ENCODE measurements around the gene PCSK6.

Gene PCSK6

DNA sequence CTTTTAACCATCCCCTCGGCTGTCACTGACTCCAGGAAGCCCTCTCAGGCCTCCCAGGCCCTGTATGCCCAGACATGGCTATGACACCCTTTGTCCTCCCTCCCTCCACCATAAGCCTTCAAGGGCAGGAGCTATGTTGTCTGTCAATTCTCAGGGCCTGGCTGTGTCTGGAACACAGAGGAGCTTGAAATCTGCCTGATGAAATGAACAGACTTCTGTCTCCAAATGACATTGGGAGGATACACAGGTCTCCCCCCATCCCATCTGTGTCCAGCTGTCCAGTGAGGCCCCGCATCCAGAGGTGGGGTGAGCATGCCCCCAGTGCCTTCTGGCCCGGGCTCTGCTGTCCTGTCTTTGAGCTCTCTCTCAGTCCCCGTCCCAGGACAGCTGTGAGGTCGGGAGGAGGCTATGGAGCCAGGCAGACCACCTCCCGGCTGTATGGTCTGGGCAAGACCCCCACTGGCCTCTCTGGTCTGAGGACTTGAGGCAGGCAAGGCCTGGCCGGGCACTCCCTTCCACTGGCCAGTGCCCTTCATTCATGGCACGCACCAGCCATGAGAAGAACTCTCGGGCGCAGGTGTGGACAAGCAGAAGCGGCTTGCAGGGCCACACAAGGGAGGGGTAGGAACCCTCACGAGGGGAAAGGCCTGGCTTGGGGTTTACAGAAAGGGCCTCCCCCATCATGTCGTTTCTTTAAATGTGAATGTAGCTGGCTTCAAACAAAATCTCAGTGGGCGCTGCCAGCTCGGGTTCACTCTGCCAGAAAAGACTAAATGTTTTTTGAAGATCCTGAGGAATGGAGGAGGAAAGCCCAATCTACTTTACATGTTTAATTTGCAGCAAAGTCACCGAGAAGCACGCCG, 38.9 kb downstream of the PCSK6 start:
- H3K9me2 ChIP-seq (replicated peaks; ENCODE audit: control insufficient read depth, low read length) = no peaks in the 10 kb centered on the region
- no peaks in the 10 kb centered on the region for H3K36me3 ChIP-seq (ENCODE audit: control insufficient read depth, low read length)
- no peaks in the 10 kb centered on the region for H3K27me3 ChIP-seq (ENCODE audit: control insufficient read depth, low read length)
- no peaks in the 10 kb centered on the region for H3K4me1 ChIP-seq (ENCODE audit: control insufficient read depth, low read length)
- no peaks in the 10 kb centered on the region for H4K20me1 ChIP-seq (ENCODE audit: control insufficient read depth, insufficient read depth, low read depth, low read length)
- H3K9me3 ChIP-seq (ENCODE audit: control insufficient read depth, insufficient read depth, low read length) = no peaks in the 10 kb centered on the region
- no peak for TF ChIP-seq EZH2phosphoT487 (IDR thresholded peaks at IDR 0.05; ENCODE audit: borderline replicate concordance, low read length)
- TF ChIP-seq, protein P1, sequence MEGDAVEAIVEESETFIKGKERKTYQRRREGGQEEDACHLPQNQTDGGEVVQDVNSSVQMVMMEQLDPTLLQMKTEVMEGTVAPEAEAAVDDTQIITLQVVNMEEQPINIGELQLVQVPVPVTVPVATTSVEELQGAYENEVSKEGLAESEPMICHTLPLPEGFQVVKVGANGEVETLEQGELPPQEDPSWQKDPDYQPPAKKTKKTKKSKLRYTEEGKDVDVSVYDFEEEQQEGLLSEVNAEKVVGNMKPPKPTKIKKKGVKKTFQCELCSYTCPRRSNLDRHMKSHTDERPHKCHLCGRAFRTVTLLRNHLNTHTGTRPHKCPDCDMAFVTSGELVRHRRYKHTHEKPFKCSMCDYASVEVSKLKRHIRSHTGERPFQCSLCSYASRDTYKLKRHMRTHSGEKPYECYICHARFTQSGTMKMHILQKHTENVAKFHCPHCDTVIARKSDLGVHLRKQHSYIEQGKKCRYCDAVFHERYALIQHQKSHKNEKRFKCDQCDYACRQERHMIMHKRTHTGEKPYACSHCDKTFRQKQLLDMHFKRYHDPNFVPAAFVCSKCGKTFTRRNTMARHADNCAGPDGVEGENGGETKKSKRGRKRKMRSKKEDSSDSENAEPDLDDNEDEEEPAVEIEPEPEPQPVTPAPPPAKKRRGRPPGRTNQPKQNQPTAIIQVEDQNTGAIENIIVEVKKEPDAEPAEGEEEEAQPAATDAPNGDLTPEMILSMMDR (IDR thresholded peaks at IDR 0.05; ENCODE audit: low read depth, low read length, poor library complexity, severe bottlenecking) = no peak
- H3K27ac ChIP-seq (ENCODE audit: low read depth, low read length) = no peak overlapping the region
- H3K79me2 ChIP-seq (ENCODE audit: control insufficient read depth, low read length) = no peaks in the 10 kb centered on the region
- H3K4me2 ChIP-seq (ENCODE audit: low read length) = no peak overlapping the region
- H3F3A ChIP-seq (ENCODE audit: control insufficient read depth, insufficient read depth) = no peaks in the 10 kb centered on the region
- no peak overlapping the region for H3K4me3 ChIP-seq (ENCODE audit: low read length)

DNA sequence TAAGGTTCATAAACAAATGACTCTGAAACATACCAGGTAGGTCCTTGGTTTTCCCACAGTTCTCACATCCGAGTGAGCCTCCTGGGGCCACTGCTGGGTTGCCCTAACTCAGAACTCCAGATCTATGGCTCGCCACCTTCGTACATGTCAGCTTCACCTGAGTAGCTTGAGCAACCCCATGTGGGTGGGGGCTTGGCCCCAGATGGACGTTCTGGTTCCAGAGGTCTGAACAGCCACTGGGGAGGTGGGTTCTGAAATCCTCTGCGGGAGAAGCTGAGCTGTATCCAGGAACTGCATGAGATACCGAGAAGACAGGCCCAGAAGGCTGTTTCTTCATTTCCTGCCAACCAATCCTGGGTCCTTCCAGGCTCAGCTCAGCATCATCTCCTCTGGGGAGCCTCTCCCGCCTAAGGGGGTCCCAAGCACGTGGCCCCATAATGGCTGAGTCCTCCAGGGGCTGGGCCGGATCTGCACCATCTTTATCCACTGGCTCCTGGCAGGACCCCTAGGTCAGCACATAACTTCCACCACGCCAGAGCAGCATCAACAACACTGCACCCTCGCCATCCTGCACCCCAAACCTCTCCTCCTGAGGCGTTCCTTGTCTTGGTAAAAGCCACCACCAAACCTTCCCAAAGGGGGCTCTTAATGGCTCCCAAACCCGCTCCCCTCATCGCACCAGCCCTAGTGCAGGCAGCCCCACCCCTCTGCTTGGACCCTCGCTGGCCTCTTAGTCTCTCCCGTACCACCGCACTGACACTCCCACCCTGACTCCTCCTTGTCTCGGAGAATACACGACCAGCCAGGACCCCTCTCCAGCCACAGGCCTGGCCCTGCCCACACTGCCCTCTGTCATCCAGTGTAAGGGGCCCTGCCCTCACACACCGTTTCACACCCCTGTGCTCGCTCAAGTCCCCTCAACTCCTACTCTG, 39.8 kb downstream of the PCSK6 start:
- Histone ChIP-seq H3K36me3 (ENCODE audit: control insufficient read depth, low read length) (no peaks in the 10 kb centered on the region), H3K27ac (ENCODE audit: low read depth, low read length) (no peak overlapping the region)

DNA sequence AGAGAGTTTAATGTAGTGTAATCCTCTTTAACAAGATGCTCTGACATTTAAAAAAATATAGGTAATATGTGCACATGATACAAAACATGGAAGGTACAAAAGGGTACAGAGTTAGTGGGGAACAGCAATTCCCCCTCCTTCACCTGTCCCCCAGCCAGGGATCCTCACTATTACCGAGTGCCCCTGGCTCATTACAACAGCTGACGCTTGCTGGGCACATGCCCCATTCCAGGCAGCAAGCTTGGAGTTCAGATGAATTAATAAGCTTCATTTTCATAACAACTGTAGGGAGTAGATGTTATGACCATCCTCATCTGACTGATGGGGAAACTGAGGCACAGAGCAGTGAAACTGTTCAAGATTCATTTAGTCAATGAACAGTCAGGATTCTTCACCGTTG, 41.2 kb downstream of the PCSK6 start:
- Histone ChIP-seq H3K4me1 (ENCODE audit: control insufficient read depth, low read length) (no peaks in the 10 kb centered on the region), H3K79me2 (ENCODE audit: control insufficient read depth, low read length) (no peaks in the 10 kb centered on the region), H3F3A (ENCODE audit: control insufficient read depth, insufficient read depth) (no peaks in the 10 kb centered on the region), H3K4me3 (ENCODE audit: low read length) (no peak overlapping the region), H3K36me3 (ENCODE audit: control insufficient read depth, low read length) (no peaks in the 10 kb centered on the region), H3K9me2 (replicated peaks; ENCODE audit: control insufficient read depth, low read length) (no peaks in the 10 kb centered on the region), H3K27ac (ENCODE audit: low read depth, low read length) (no peak overlapping the region), H3K27me3 (ENCODE audit: control insufficient read depth, low read length) (no peaks in the 10 kb centered on the region), H3K9me3 (ENCODE audit: control insufficient read depth, insufficient read depth, low read length) (no peaks in the 10 kb centered on the region), H3K4me2 (ENCODE audit: low read length) (no peak overlapping the region), H4K20me1 (ENCODE audit: control insufficient read depth, insufficient read depth, low read depth, low read length) (no peaks in the 10 kb centered on the region)
- TF ChIP-seq EZH2phosphoT487 (IDR thresholded peaks at IDR 0.05; ENCODE audit: borderline replicate concordance, low read length) = no peak
- TF ChIP-seq, protein P1 (IDR thresholded peaks at IDR 0.05; ENCODE audit: low read depth, low read length, poor library complexity, severe bottlenecking) = no peak

More for the DNA sequence above, 39.8 kb downstream of the PCSK6 start:
- no peaks in the 10 kb centered on the region for H3K9me3 ChIP-seq (ENCODE audit: control insufficient read depth, insufficient read depth, low read length)
- H3K4me2 ChIP-seq (ENCODE audit: low read length) = no peak overlapping the region
- no peaks in the 10 kb centered on the region for H3K4me1 ChIP-seq (ENCODE audit: control insufficient read depth, low read length)
- H3K27me3 ChIP-seq (ENCODE audit: control insufficient read depth, low read length) = no peaks in the 10 kb centered on the region
- no peaks in the 10 kb centered on the region for H3K9me2 ChIP-seq (replicated peaks; ENCODE audit: control insufficient read depth, low read length)
- no peak overlapping the region for H3K4me3 ChIP-seq (ENCODE audit: low read length)
- no peaks in the 10 kb centered on the region for H3F3A ChIP-seq (ENCODE audit: control insufficient read depth, insufficient read depth)
- H4K20me1 ChIP-seq (ENCODE audit: control insufficient read depth, insufficient read depth, low read depth, low read length) = no peaks in the 10 kb centered on the region
- no peaks in the 10 kb centered on the region for H3K79me2 ChIP-seq (ENCODE audit: control insufficient read depth, low read length)
- TF ChIP-seq, protein P1 (IDR thresholded peaks at IDR 0.05; ENCODE audit: low read depth, low read length, poor library complexity, severe bottlenecking) = no peak
- TF ChIP-seq EZH2phosphoT487 (IDR thresholded peaks at IDR 0.05; ENCODE audit: borderline replicate concordance, low read length) = no peak
